ENCODE data around the gene SOX5. TPM values are rescaled to one million over a fixed set of nuclear protein-coding genes. Genes with fewer than 3 reads are reported as not detected.

SOX5 gene
- total RNA-seq, 4 donors from 2014 or later: 0.40 to 8.4 (median 2.2) TPM

GRCh38 chr12:23555825-23556207 is 393.7 kb downstream of the SOX5 start:
- no peak for TF ChIP-seq POLR2A (IDR thresholded peaks at IDR 0.05)
- no peak for TF ChIP-seq CTCF (IDR thresholded peaks at IDR 0.05)
- H3K9me3 ChIP-seq: no peaks in the 10 kb centered on the region
- no peaks in the 10 kb centered on the region for H3K27me3 ChIP-seq
- intact Hi-C loops (cut with DNase I): no loop called here
- no peak overlapping the region for H3K27ac ChIP-seq
- no peaks in the 10 kb centered on the region for H3K36me3 ChIP-seq
- DNase-seq: no peak
- 25% methylated on average over 2 of the region's 2 CpGs for WGBS, 2 donors
- no peak overlapping the region for H3K4me3 ChIP-seq
- no peaks in the 10 kb centered on the region for H3K4me1 ChIP-seq

GRCh38 chr12:23555180-23555824 is 394.2 kb downstream of the SOX5 start:
- no peaks in the 10 kb centered on the region for H3K9me3 ChIP-seq
- H3K27ac ChIP-seq: no peak overlapping the region
- no peaks in the 10 kb centered on the region for H3K36me3 ChIP-seq
- no peaks in the 10 kb centered on the region for H3K27me3 ChIP-seq
- no peaks in the 10 kb centered on the region for H3K4me1 ChIP-seq
- intact Hi-C loops (cut with DNase I): no loop called here
- TF ChIP-seq POLR2A (IDR thresholded peaks at IDR 0.05) (no peak), CTCF (IDR thresholded peaks at IDR 0.05) (no peak)
- H3K4me3 ChIP-seq: no peak overlapping the region
- WGBS, 2 donors: 46 to 52% methylated on average over 4 of the region's 4 CpGs
- no peak for DNase-seq

GRCh38 chr12:23552417-23552816 is 397.1 kb downstream of the SOX5 start:
- no peaks in the 10 kb centered on the region for H3K36me3 ChIP-seq
- H3K27ac ChIP-seq: no peak overlapping the region
- no peak overlapping the region for H3K4me3 ChIP-seq
- 79 to 86% methylated on average over 1 of the region's 1 CpG for WGBS, 2 donors
- TF ChIP-seq POLR2A (IDR thresholded peaks at IDR 0.05) (no peak), CTCF (IDR thresholded peaks at IDR 0.05) (no peak)
- no peaks in the 10 kb centered on the region for H3K27me3 ChIP-seq
- no peak for DNase-seq
- H3K9me3 ChIP-seq: no peaks in the 10 kb centered on the region
- intact Hi-C loops (cut with DNase I): no loop called here
- H3K4me1 ChIP-seq: no peaks in the 10 kb centered on the region

- WGBS, 2 donors: 85% methylated on average over 2 of the region's 2 CpGs
- H3K27me3 ChIP-seq: no peaks in the 10 kb centered on the region
- no peaks in the 10 kb centered on the region for H3K9me3 ChIP-seq
- H3K36me3 ChIP-seq: no peaks in the 10 kb centered on the region
- no peak for TF ChIP-seq CTCF (IDR thresholded peaks at IDR 0.05)
- TF ChIP-seq POLR2A (IDR thresholded peaks at IDR 0.05): no peak
- no peak overlapping the region for H3K4me3 ChIP-seq
- no peaks in the 10 kb centered on the region for H3K4me1 ChIP-seq
- intact Hi-C loops (cut with DNase I): no loop called here
- DNase-seq: no peak
- H3K27ac ChIP-seq: no peak overlapping the region
Measured at GRCh38 chr12:23550753-23551152, 398.7 kb downstream of the SOX5 start.

GRCh38 chr12:23548742-23549141 is 400.7 kb downstream of the SOX5 start:
- H3K4me3 ChIP-seq: no peak overlapping the region
- H3K36me3 ChIP-seq: no peaks in the 10 kb centered on the region
- no peaks in the 10 kb centered on the region for H3K9me3 ChIP-seq
- H3K27ac ChIP-seq: no peak overlapping the region
- TF ChIP-seq CTCF (IDR thresholded peaks at IDR 0.05) (no peak), POLR2A (IDR thresholded peaks at IDR 0.05) (no peak)
- H3K4me1 ChIP-seq: no peaks in the 10 kb centered on the region
- intact Hi-C loops (cut with DNase I): no loop called here
- DNase-seq: no peak
- no peaks in the 10 kb centered on the region for H3K27me3 ChIP-seq

Data from esophagus squamous epithelium (tissue), 5 donors.